ENCODE data around the gene NFIB. TPM values are rescaled to one million over a fixed set of nuclear protein-coding genes. Genes with fewer than 3 reads are reported as not detected.

NFIB gene
- total and polyA plus RNA-seq, 2 donors (not counting 3 experiments of a cell fraction or from before 2014, with no cell fraction given), result 26.4 to 174 TPM

DNA sequence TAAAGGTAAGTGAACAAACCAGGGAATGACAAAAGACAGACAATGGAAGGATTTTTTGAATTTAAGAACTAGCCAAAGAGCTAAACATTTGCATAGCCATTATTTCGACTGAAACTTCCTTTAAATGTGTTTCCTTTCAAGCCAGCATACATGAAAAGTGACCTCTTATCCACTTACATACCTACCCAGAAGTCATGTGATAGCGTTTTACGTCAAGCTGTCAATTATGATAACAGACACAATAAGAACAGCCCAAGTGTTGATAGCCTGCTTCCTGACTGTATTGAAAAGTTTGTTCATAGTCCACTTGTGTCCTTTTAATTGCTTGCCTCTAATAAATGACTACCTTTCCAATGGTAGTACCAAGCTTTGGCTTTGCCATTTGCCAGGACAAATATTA is 206.0 kb downstream of the NFIB start:
- ChIA-PET POLR2A (no interaction called here), CTCF (interaction anchor here (0.7 to 1.7 kb wide), 8 partner anchors 9 to 756 kb away, joined by 3 to 12 read pairs (median 3); no protein-coding TSS in a partner anchor)
- no peak overlapping the region for H3K4me2 ChIP-seq (ENCODE audit: insufficient read depth, low read length)
- dilution Hi-C loops (cut with MboI; ENCODE audit: extremely low pct_ligation_motif_present, low sequenced_read_pairs) (no loop called here), intact Hi-C loops (cut with micrococcal nuclease) (loop anchor here (1.0 to 10.0 kb wide), 2 partner anchors 12 to 1073 kb away; no protein-coding TSS in a partner anchor)
- peaks cover 10 to 23% of the 10 kb centered on the region in 2 experiments for H3K36me3 ChIP-seq (ENCODE audit: control insufficient read depth in 2 of 2, extremely low read depth in 1 of 2, insufficient read depth in 2 of 2, low read length in 2 of 2)
- H3K9me3 ChIP-seq (replicated peaks; ENCODE audit: control insufficient read depth, insufficient read depth, low read length), result no peaks in the 10 kb centered on the region
- no peaks in the 10 kb centered on the region for H4K20me1 ChIP-seq (replicated peaks; ENCODE audit: control insufficient read depth, extremely low read depth, insufficient read depth, low read length)
- H3K9me1 ChIP-seq (replicated peaks; ENCODE audit: control insufficient read depth, extremely low read depth, insufficient read depth, low read length), result peaks cover 3% of the 10 kb centered on the region
- H2AFZ ChIP-seq (ENCODE audit: low read depth, low read length), result no peak overlapping the region
- H3K27ac ChIP-seq (ENCODE audit: insufficient read depth, low read depth, low read length), result peak overlapping the region; percentile 78
- H3K9ac ChIP-seq (replicated peaks; ENCODE audit: extremely low read depth, insufficient read depth, low read length), result no peak overlapping the region
- H3K79me2 ChIP-seq (ENCODE audit: control insufficient read depth, insufficient read depth, low read length), result no peaks in the 10 kb centered on the region
- peak; percentile 63 for FAIRE-seq
- H3K4me3 ChIP-seq (replicated peaks in 1 of 3; ENCODE audit: insufficient read depth in 1 of 3, low read depth in 1 of 3, low read length in 3 of 3), result no peak overlapping the region
- H3K4me1 ChIP-seq (ENCODE audit: control insufficient read depth, extremely low read depth, insufficient read depth, low read length), result peaks cover 18% of the 10 kb centered on the region
- TF ChIP-seq POLR2A (IDR thresholded peaks at IDR 0.05; ENCODE audit: low read depth, low read length), result no peak
- peak; percentile 59 for TF ChIP-seq JUN (IDR thresholded peaks at IDR 0.05; ENCODE audit: borderline replicate concordance, insufficient read depth, insufficient read length, low read depth)
- H3K27me3 ChIP-seq (ENCODE audit: control insufficient read depth in 2 of 2, insufficient read depth in 2 of 2, low read length in 2 of 2), result no peaks in the 10 kb centered on the region
- peak; percentile 95 for DNase-seq (ENCODE audit: low read depth, low spot score)
- BruUV-seq (replicated peaks), result no TSS peak

- TSS peak; percentile 33 for BruUV-seq (replicated peaks)
These were observed 206.4 kb downstream of the NFIB start for GRCh38 chr9:14107495-14107894.

More at GRCh38 chr9:14107495-14107894, 206.4 kb downstream of the NFIB start:
- no peaks in the 10 kb centered on the region for H4K20me1 ChIP-seq (replicated peaks; ENCODE audit: control insufficient read depth, extremely low read depth, insufficient read depth, low read length)
- DNase-seq (ENCODE audit: low read depth, low spot score) (no peak), FAIRE-seq (no peak)
- H3K27me3 ChIP-seq (ENCODE audit: control insufficient read depth in 2 of 2, insufficient read depth in 2 of 2, low read length in 2 of 2), result no peaks in the 10 kb centered on the region
- H3K27ac ChIP-seq (ENCODE audit: insufficient read depth, low read depth, low read length), result peak overlapping the region; percentile 78
- no peaks in the 10 kb centered on the region for H3K9me3 ChIP-seq (replicated peaks; ENCODE audit: control insufficient read depth, insufficient read depth, low read length)
- dilution Hi-C loops (cut with MboI; ENCODE audit: extremely low pct_ligation_motif_present, low sequenced_read_pairs) (no loop called here), intact Hi-C loops (cut with micrococcal nuclease) (loop anchor here (10.0 kb wide), 1 partner anchor 1073 kb away; no protein-coding TSS in a partner anchor)
- H3K9me1 ChIP-seq (replicated peaks; ENCODE audit: control insufficient read depth, extremely low read depth, insufficient read depth, low read length), result peaks cover 3% of the 10 kb centered on the region
- peaks cover 18% of the 10 kb centered on the region for H3K4me1 ChIP-seq (ENCODE audit: control insufficient read depth, extremely low read depth, insufficient read depth, low read length)
- no peak overlapping the region for H2AFZ ChIP-seq (ENCODE audit: low read depth, low read length)
- peaks cover 5 to 19% of the 10 kb centered on the region in 2 experiments for H3K36me3 ChIP-seq (ENCODE audit: control insufficient read depth in 2 of 2, extremely low read depth in 1 of 2, insufficient read depth in 2 of 2, low read length in 2 of 2)
- H3K79me2 ChIP-seq (ENCODE audit: control insufficient read depth, insufficient read depth, low read length), result no peaks in the 10 kb centered on the region
- CTCF ChIA-PET, result interaction anchor here (1.1 to 1.7 kb wide), 3 partner anchors 9 to 661 kb away, joined by 3 to 12 read pairs (median 4); no protein-coding TSS in a partner anchor
- POLR2A ChIA-PET, result no interaction called here
- H3K9ac ChIP-seq (replicated peaks; ENCODE audit: extremely low read depth, insufficient read depth, low read length), result no peak overlapping the region
- H3K4me3 ChIP-seq (replicated peaks in 1 of 3; ENCODE audit: insufficient read depth in 1 of 3, low read depth in 1 of 3, low read length in 3 of 3), result no peak overlapping the region
- no peak for TF ChIP-seq JUN (IDR thresholded peaks at IDR 0.05; ENCODE audit: borderline replicate concordance, insufficient read depth, insufficient read length, low read depth)
- no peak for TF ChIP-seq GATA2 (IDR thresholded peaks at IDR 0.05; ENCODE audit: insufficient read depth, insufficient read length, low read depth, low read length)
- TF ChIP-seq, protein P1, sequence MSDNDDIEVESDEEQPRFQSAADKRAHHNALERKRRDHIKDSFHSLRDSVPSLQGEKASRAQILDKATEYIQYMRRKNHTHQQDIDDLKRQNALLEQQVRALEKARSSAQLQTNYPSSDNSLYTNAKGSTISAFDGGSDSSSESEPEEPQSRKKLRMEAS (IDR thresholded peaks at IDR 0.05; ENCODE audit: insufficient read depth, insufficient read length), result no peak
- no peak for TF ChIP-seq POLR2AphosphoS5 (IDR thresholded peaks at IDR 0.05; ENCODE audit: insufficient read depth, low read depth, low read length)
- no peak overlapping the region for H3K4me2 ChIP-seq (ENCODE audit: insufficient read depth, low read length)

Measured in endothelial cell of umbilical vein (primary cell).